SK-N-SH (cell line): ENCODE data around the gene UBE2R2. TPM values are rescaled to one million over a fixed set of nuclear protein-coding genes. Genes with fewer than 3 reads are reported as not detected.
A peak's percentile ranks its signal among the peaks of the same experiment; 100 is the strongest.

Source experiments
- CTCF ChIA-PET: fragments of 300-600, 350-600 bp; formaldehyde crosslinking; extraction: SDS; loops from one replicate; lab custom pipeline; 2021; lab: Yijun Ruan, JAX
- POLR2A ChIA-PET: fragments of 350-600 bp; sonication (Branson Sonifier 250); formaldehyde crosslinking; extraction: SDS; loops from one replicate; lab custom pipeline; 2020; ENCODE audit warnings: antibody characterized with exemption, inconsistent platforms; lab: Yijun Ruan, JAX
- DNase-seq: peaks from one replicate; pipeline ENCODE4 v3.0.0; 2012
- H2AFZ ChIP-seq: fragments of 200-600 bp; sonication (generic); 2 replicates; pipeline ENCODE4 v1.8.1; 2016; ENCODE audit warnings: antibody characterized with exemption, mild to moderate bottlenecking, low read depth
- H3F3A ChIP-seq: fragments of 200-600 bp; sonication (generic); replicated peaks from 2 replicates; pipeline ENCODE3; 2016; ENCODE audit warnings: antibody characterized with exemption, mild to moderate bottlenecking; ENCODE audit not compliant: insufficient read depth
- H3K27ac ChIP-seq, 2 experiments: fragments of 200-500 bp in 1 of 2; fragments of 200-600 bp in 1 of 2; sonication (Bioruptor generic) in 1 of 2; sonication (generic), shearing (Covaris generic) in 1 of 2; 2 replicates each; pipeline versions ENCODE4 v1.5.1 to v1.6.1; 2014 to 2016; ENCODE audit warnings: low read depth in 2 of 2, inconsistent platforms in 1 of 2, low read length in 1 of 2, mild to moderate bottlenecking in 1 of 2, mixed read lengths in 1 of 2
- H3K27me3 ChIP-seq: fragments of 200-600 bp; sonication (generic), shearing (Covaris generic); 2 replicates; pipeline ENCODE4 v1.6.1; 2016; ENCODE audit warnings: mixed run types; ENCODE audit not compliant: insufficient read depth
- H3K36me3 ChIP-seq, 2 experiments: fragments of 200-500 bp in 1 of 2; fragments of 200-600 bp in 1 of 2; sonication (Bioruptor generic) in 1 of 2; sonication (generic) in 1 of 2; replicated peaks in 1 of 2; 2 replicates each; pipeline versions ENCODE3 to v1.5.1; 2014 to 2016; ENCODE audit warnings: low read length in 1 of 2, mild to moderate bottlenecking in 1 of 2; ENCODE audit not compliant: insufficient read depth in 2 of 2, control insufficient read depth in 1 of 2
- H3K4me1 ChIP-seq, 2 experiments: fragments of 200-500 bp in 1 of 2; fragments of 200-600 bp in 1 of 2; sonication (Bioruptor generic) in 1 of 2; sonication (generic), shearing (Covaris generic) in 1 of 2; 2 replicates each; pipeline versions ENCODE4 v1.5.1 to v1.6.1; 2014 to 2016; ENCODE audit warnings: low read depth in 1 of 2, low read length in 1 of 2, mixed run types in 1 of 2; ENCODE audit not compliant: insufficient read depth in 2 of 2, control insufficient read depth in 1 of 2
- H3K4me2 ChIP-seq: fragments of 200-600 bp; sonication (generic), shearing (Covaris generic); 2 replicates; pipeline ENCODE4 v1.6.1; 2017; ENCODE audit warnings: mixed run types
- H3K4me3 ChIP-seq, 2 experiments: fragments of 200-500 bp in 1 of 2; fragments of 200-600 bp in 1 of 2; sonication (Bioruptor generic) in 1 of 2; sonication (generic), shearing (Covaris generic) in 1 of 2; 2 replicates each; pipeline versions ENCODE4 v1.5.1 to v1.8.1; 2014 to 2016; ENCODE audit warnings: low read depth in 2 of 2, inconsistent platforms in 1 of 2, low read length in 1 of 2, mild to moderate bottlenecking in 1 of 2, mixed read lengths in 1 of 2, moderate library complexity in 1 of 2
- H3K79me2 ChIP-seq: fragments of 200-600 bp; sonication (generic); 2 replicates; pipeline ENCODE4 v1.8.1; 2017; ENCODE audit warnings: mild to moderate bottlenecking; ENCODE audit not compliant: insufficient read depth
- H3K9ac ChIP-seq: fragments of 200-600 bp; sonication (generic); 2 replicates; pipeline ENCODE4 v1.6.1; 2017; ENCODE audit warnings: mixed run types
- H3K9me2 ChIP-seq: fragments of 200-600 bp; sonication (generic); 2 replicates; pipeline ENCODE4 v1.6.1; 2017; ENCODE audit warnings: mixed run types
- H3K9me3 ChIP-seq: fragments of 200-600 bp; sonication (generic); 2 replicates; pipeline ENCODE4 v1.6.1; 2017; ENCODE audit warnings: mixed run types, mild to moderate bottlenecking, moderate library complexity
- H4K20me1 ChIP-seq: fragments of 200-600 bp; sonication (generic); 2 replicates; pipeline ENCODE4 v1.6.1; 2017; ENCODE audit warnings: mild to moderate bottlenecking, mixed run types; ENCODE audit not compliant: insufficient read depth
- CHD2 ChIP-seq: fragments of 150-350 bp; IDR thresholded peaks from 2 replicates; pipeline ENCODE4 v1.6.1; 2018; ENCODE audit warnings: low read length; ENCODE audit not compliant: partially characterized antibody
- EP300 ChIP-seq, 2 experiments: IDR thresholded peaks; 2 replicates each; pipeline versions ENCODE4 v1.4.0 to v1.6.1; 2012; ENCODE audit warnings: borderline replicate concordance in 1 of 2, low read depth in 1 of 2, low read length in 1 of 2
- EZH2phosphoT487 ChIP-seq: fragments of 200-600 bp; sonication (generic); IDR thresholded peaks from 2 replicates; pipeline ENCODE4 v1.6.1; 2017; ENCODE audit warnings: low read depth, mixed run types, mild to moderate bottlenecking, antibody characterized with exemption, moderate library complexity, borderline replicate concordance
- GABPA ChIP-seq: IDR thresholded peaks from 2 replicates; pipeline ENCODE4 v1.4.0; 2012; ENCODE audit warnings: low read depth, mild to moderate bottlenecking
- MEF2A ChIP-seq: IDR thresholded peaks from 2 replicates; pipeline ENCODE4 v1.4.0; 2012; ENCODE audit warnings: low read depth, borderline replicate concordance
- MXI1 ChIP-seq: IDR thresholded peaks from 2 replicates; pipeline ENCODE4 v1.6.1; 2012; ENCODE audit warnings: mild to moderate bottlenecking, low read depth, low read length, improper control_type of control experiment
- RXRA ChIP-seq: IDR thresholded peaks from 2 replicates; pipeline ENCODE4 v1.4.0; 2012; ENCODE audit warnings: low read depth, mild to moderate bottlenecking, borderline replicate concordance
- SMC3 ChIP-seq: IDR thresholded peaks from 2 replicates; pipeline ENCODE4 v1.6.1; 2012; ENCODE audit warnings: low read depth, low read length, improper control_type of control experiment
- TAF1 ChIP-seq: IDR thresholded peaks from 2 replicates; pipeline ENCODE4 v1.6.1; 2012; ENCODE audit warnings: low read depth, mild to moderate bottlenecking, low read length, moderate library complexity, borderline replicate concordance
- TCF12 ChIP-seq: IDR thresholded peaks from 2 replicates; pipeline ENCODE4 v1.4.0; 2012
- TEAD4 ChIP-seq: IDR thresholded peaks from 2 replicates; pipeline ENCODE4 v1.4.0; 2012; ENCODE audit warnings: mild to moderate bottlenecking, borderline replicate concordance; ENCODE audit not compliant: insufficient read depth
- WGBS: methylation state at CpG from one replicate; pipeline ENCODE4 v1.1.6; 2017; ENCODE audit warnings: low lambda C conversion rate; 5-methylcytosine and 5-hydroxymethylcytosine counted together
- polyA plus RNA-seq, 3 experiments: library from polyadenylated mRNA; depleted of rRNA; stranded (reverse); fragments of >200 nt; gene quantifications; 2 replicates each; pipeline ENCODE4 v1.2.3, GENCODE V29; 2012
- TF ChIP-seq, protein P1 (sequence below): IDR thresholded peaks from 2 replicates; pipeline ENCODE4 v1.4.0; 2012; ENCODE audit warnings: low read depth
- TF ChIP-seq, protein P2 (sequence below): IDR thresholded peaks from 2 replicates; pipeline ENCODE4 v1.6.1; 2012; ENCODE audit warnings: mild to moderate bottlenecking, low read depth, low read length, moderate library complexity
- TF ChIP-seq, protein P3 (sequence below): fragments of 200-600 bp; sonication (generic); IDR thresholded peaks from 2 replicates; pipeline ENCODE4 v1.6.1; 2017; ENCODE audit warnings: antibody characterized with exemption, mild to moderate bottlenecking, moderate library complexity
- TF ChIP-seq, protein P4 (sequence below): fragments of 150-350 bp; IDR thresholded peaks from 2 replicates; pipeline ENCODE4 v1.6.1; 2016; ENCODE audit warnings: mild to moderate bottlenecking, low read depth, low read length

The UBE2R2 gene
- polyA plus RNA-seq, 1 of the 3 experiments (the other 2 are of a cell fraction): 19.7 TPM

DNA sequence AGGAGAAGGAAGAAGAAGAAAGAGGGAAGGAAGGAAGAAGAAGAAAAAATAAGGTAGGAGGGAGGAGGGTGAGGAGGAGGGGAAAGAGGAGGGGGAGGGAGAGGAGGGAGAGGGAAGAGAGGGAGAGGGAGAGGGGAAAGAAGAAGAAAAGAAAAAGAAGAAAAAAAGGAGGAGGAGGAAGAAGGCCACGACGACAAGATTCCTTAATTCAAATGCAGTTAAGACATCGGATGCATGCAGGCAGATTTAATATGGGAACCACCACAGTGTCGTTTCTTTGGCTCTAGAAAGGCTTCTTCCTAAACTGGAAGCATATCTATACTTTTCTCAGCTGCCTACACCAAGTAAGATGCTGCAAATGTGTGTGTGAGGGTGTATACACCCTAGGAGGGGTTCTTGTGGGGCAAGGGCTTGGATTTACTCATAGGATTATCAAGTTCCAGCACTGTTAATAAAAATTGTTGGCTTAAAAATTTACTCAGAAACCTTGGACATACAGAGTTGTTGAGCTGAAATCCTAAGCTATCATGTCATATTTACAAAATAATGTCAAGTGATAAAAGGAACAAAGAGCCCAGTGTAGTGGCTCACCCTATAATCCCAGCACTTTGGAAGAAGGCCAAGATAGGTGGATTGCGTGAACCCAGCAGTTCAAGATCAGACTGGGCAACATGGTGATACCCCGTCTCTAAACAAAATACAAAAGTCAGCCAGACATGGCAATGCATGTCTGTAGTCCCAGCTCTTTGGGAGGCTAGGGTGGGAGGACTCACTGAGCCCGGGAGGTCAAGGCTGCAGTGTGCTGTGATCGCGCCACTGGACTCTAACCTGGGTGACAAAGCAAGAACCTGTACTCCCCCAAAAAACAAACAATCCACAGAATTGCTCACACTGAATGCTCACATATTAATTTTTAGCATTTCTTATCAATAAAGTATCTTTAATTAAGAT lies 123.2 kb downstream of the UBE2R2 start:
- H3F3A ChIP-seq: peaks cover 4% of the 10 kb centered on the region
- H3K4me3 ChIP-seq: no peak overlapping the region
- no peaks in the 10 kb centered on the region for H4K20me1 ChIP-seq
- no peak for DNase-seq
- peaks cover 0 to 11% of the 10 kb centered on the region in 2 experiments; a peak in 1 of 4 replicates for H3K4me1 ChIP-seq
- ChIA-PET POLR2A (no interaction called here), CTCF (interaction anchor here (1.0 kb wide), 1 partner anchor 126 kb away, joined by 3 read pairs; no protein-coding TSS in a partner anchor)
- H3K79me2 ChIP-seq: peaks cover 8% of the 10 kb centered on the region; the same call in 1 of the 2 replicates
- no peaks in the 10 kb centered on the region for H3K9me2 ChIP-seq
- TF ChIP-seq MEF2A (no peak), RXRA (no peak), EP300 (IDR thresholded peaks at IDR 0.05; ENCODE audit: borderline replicate concordance in 1 of 2, low read depth in 1 of 2, low read length in 1 of 2) (no peak), SMC3 (no peak), MXI1 (no peak), GABPA (no peak), TEAD4 (no peak), CHD2 (no peak)
- TF ChIP-seq, protein P1, sequence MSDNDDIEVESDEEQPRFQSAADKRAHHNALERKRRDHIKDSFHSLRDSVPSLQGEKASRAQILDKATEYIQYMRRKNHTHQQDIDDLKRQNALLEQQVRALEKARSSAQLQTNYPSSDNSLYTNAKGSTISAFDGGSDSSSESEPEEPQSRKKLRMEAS: no peak
- TF ChIP-seq, protein P2, sequence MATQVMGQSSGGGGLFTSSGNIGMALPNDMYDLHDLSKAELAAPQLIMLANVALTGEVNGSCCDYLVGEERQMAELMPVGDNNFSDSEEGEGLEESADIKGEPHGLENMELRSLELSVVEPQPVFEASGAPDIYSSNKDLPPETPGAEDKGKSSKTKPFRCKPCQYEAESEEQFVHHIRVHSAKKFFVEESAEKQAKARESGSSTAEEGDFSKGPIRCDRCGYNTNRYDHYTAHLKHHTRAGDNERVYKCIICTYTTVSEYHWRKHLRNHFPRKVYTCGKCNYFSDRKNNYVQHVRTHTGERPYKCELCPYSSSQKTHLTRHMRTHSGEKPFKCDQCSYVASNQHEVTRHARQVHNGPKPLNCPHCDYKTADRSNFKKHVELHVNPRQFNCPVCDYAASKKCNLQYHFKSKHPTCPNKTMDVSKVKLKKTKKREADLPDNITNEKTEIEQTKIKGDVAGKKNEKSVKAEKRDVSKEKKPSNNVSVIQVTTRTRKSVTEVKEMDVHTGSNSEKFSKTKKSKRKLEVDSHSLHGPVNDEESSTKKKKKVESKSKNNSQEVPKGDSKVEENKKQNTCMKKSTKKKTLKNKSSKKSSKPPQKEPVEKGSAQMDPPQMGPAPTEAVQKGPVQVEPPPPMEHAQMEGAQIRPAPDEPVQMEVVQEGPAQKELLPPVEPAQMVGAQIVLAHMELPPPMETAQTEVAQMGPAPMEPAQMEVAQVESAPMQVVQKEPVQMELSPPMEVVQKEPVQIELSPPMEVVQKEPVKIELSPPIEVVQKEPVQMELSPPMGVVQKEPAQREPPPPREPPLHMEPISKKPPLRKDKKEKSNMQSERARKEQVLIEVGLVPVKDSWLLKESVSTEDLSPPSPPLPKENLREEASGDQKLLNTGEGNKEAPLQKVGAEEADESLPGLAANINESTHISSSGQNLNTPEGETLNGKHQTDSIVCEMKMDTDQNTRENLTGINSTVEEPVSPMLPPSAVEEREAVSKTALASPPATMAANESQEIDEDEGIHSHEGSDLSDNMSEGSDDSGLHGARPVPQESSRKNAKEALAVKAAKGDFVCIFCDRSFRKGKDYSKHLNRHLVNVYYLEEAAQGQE: no peak
- H3K27me3 ChIP-seq: no peaks in the 10 kb centered on the region
- no peak overlapping the region for H2AFZ ChIP-seq
- H3K27ac ChIP-seq: no peak overlapping the region
- no peaks in the 10 kb centered on the region for H3K9me3 ChIP-seq
- WGBS: 82% methylated on average over 9 of the region's 9 CpGs
- no peak overlapping the region for H3K4me2 ChIP-seq
- H3K9ac ChIP-seq: no peak overlapping the region
- peaks cover 17 to 56% of the 10 kb centered on the region in 2 experiments for H3K36me3 ChIP-seq

DNA sequence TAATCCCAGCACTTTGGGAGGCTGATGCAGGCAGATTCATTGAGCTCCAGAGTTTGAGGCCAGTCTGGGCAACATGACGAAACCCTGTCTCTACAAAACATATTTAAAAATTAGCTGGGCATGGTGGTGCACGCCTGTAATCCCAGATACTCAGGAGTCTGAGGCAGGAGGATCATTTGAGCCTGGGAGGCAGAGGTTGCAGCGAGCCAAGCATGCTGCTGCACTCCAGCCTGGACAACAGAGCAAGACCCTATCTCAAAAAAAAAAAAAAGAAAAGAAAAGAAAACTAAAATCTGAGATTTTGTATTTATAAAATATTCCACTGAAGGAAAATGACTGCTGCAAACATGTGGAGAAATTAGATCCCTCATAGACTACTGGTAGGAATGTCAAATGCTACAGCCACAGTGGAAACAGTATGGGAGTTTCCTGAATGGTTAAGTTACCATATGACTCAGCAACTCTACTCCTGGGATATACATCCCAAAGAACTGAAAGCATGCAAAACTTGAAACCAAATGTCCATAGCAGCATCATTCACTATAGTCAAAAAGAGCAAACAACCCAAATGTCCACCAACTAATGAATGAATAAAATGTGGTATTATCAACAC lies 125.6 kb downstream of the UBE2R2 start:
- Histone ChIP-seq H3K36me3 (peaks cover 16 to 44% of the 10 kb centered on the region in 2 experiments), H3K4me3 (no peak overlapping the region), H2AFZ (no peak overlapping the region), H3F3A (peaks cover 25% of the 10 kb centered on the region), H3K9ac (no peak overlapping the region), H3K9me2 (no peaks in the 10 kb centered on the region), H3K9me3 (no peaks in the 10 kb centered on the region), H3K79me2 (peaks cover 8% of the 10 kb centered on the region; the same call in 1 of the 2 replicates), H3K4me2 (no peak overlapping the region), H3K4me1 (peaks cover 0 to 22% of the 10 kb centered on the region in 2 experiments; a peak in 2 of 4 replicates), H3K27ac (peak overlapping the region; percentile 16 to 70; a peak in 3 of 4 replicates), H4K20me1 (peaks cover 8% of the 10 kb centered on the region), H3K27me3 (no peaks in the 10 kb centered on the region)
- no peak for DNase-seq
- POLR2A ChIA-PET: no interaction called here
- 94% methylated on average over 3 of the region's 3 CpGs for WGBS
- CTCF ChIA-PET: no interaction called here
- TF ChIP-seq MEF2A (no peak), TCF12 (peak; percentile 33), EZH2phosphoT487 (no peak), SMC3 (no peak), TAF1 (no peak)
- TF ChIP-seq, protein P1: peak; percentile 37; the same call in 1 of the 2 replicates
- TF ChIP-seq, protein P3, sequence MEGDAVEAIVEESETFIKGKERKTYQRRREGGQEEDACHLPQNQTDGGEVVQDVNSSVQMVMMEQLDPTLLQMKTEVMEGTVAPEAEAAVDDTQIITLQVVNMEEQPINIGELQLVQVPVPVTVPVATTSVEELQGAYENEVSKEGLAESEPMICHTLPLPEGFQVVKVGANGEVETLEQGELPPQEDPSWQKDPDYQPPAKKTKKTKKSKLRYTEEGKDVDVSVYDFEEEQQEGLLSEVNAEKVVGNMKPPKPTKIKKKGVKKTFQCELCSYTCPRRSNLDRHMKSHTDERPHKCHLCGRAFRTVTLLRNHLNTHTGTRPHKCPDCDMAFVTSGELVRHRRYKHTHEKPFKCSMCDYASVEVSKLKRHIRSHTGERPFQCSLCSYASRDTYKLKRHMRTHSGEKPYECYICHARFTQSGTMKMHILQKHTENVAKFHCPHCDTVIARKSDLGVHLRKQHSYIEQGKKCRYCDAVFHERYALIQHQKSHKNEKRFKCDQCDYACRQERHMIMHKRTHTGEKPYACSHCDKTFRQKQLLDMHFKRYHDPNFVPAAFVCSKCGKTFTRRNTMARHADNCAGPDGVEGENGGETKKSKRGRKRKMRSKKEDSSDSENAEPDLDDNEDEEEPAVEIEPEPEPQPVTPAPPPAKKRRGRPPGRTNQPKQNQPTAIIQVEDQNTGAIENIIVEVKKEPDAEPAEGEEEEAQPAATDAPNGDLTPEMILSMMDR: peak; percentile 68
- TF ChIP-seq, protein P4, sequence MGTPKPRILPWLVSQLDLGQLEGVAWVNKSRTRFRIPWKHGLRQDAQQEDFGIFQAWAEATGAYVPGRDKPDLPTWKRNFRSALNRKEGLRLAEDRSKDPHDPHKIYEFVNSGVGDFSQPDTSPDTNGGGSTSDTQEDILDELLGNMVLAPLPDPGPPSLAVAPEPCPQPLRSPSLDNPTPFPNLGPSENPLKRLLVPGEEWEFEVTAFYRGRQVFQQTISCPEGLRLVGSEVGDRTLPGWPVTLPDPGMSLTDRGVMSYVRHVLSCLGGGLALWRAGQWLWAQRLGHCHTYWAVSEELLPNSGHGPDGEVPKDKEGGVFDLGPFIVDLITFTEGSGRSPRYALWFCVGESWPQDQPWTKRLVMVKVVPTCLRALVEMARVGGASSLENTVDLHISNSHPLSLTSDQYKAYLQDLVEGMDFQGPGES: no peak
